ACC112 (cell line): Measurements from ENCODE around the gene NXPH4.

Experiments
- H2AFZ ChIP-seq: fragments of 200-600 bp; sonication (generic); one replicate; pipeline ENCODE4 v1.6.0; 2017; ENCODE audit warnings: antibody characterized with exemption, low read length; ENCODE audit not compliant: unreplicated experiment
- H3K27ac ChIP-seq: fragments of 200-600 bp; sonication (generic); 2 replicates; pipeline ENCODE4 v1.5.1; 2014; ENCODE audit warnings: low read depth, mild to moderate bottlenecking, antibody characterized with exemption, low read length, moderate library complexity
- H3K27me3 ChIP-seq: fragments of 200-600 bp; sonication (generic); 2 replicates; pipeline ENCODE4 v1.6.1; 2014; ENCODE audit warnings: mild to moderate bottlenecking, antibody characterized with exemption, low read length, moderate library complexity, mixed read lengths; ENCODE audit not compliant: insufficient read depth
- H3K36me3 ChIP-seq: fragments of 200-600 bp; sonication (generic); 2 replicates; pipeline ENCODE4 v1.6.1; 2016; ENCODE audit warnings: mild to moderate bottlenecking, antibody characterized with exemption, low read length, moderate library complexity, mixed read lengths; ENCODE audit not compliant: insufficient read depth
- H3K4me1 ChIP-seq: fragments of 200-600 bp; sonication (generic); one replicate; pipeline ENCODE4 v1.6.1; 2016; ENCODE audit warnings: low read length, mixed read lengths; ENCODE audit not compliant: insufficient read depth, unreplicated experiment, control insufficient read depth
- H3K4me3 ChIP-seq: fragments of 200-600 bp; sonication (generic); 2 replicates; pipeline ENCODE4 v1.5.1; 2014; ENCODE audit warnings: mild to moderate bottlenecking, low read depth, low read length
- H3K79me2 ChIP-seq: fragments of 200-600 bp; sonication (generic); one replicate; pipeline ENCODE4 v1.6.0; 2016; ENCODE audit warnings: low read length; ENCODE audit not compliant: control insufficient read depth, unreplicated experiment, insufficient read depth

The NXPH4 gene

GRCh38 chr12:57203201-57203600, 13.4 kb upstream of the NXPH4 start:
- Histone ChIP-seq H3K4me3 (no peak overlapping the region), H3K27ac (no peak overlapping the region), H3K79me2 (no peaks in the 10 kb centered on the region), H3K4me1 (no peaks in the 10 kb centered on the region), H2AFZ (no peak overlapping the region), H3K27me3 (no peaks in the 10 kb centered on the region), H3K36me3 (peaks cover 32% of the 10 kb centered on the region; the same call in 1 of the 2 replicates)

GRCh38 chr12:57203791-57204190, 12.8 kb upstream of the NXPH4 start:
- Histone ChIP-seq H3K36me3 (peaks cover 31% of the 10 kb centered on the region; the same call in 1 of the 2 replicates), H3K27ac (no peak overlapping the region), H3K79me2 (no peaks in the 10 kb centered on the region), H2AFZ (no peak overlapping the region), H3K4me3 (no peak overlapping the region), H3K4me1 (no peaks in the 10 kb centered on the region), H3K27me3 (no peaks in the 10 kb centered on the region)

- no peak overlapping the region for H2AFZ ChIP-seq
- H3K4me1 ChIP-seq = no peaks in the 10 kb centered on the region
- no peak overlapping the region for H3K27ac ChIP-seq
- no peaks in the 10 kb centered on the region for H3K27me3 ChIP-seq
- no peaks in the 10 kb centered on the region for H3K79me2 ChIP-seq
- peaks cover 25% of the 10 kb centered on the region; the same call in 1 of the 2 replicates for H3K36me3 ChIP-seq
- no peak overlapping the region for H3K4me3 ChIP-seq
Measured at GRCh38 chr12:57204454-57204853, 12.1 kb upstream of the NXPH4 start.

- no peaks in the 10 kb centered on the region for H3K79me2 ChIP-seq
- peaks cover 19% of the 10 kb centered on the region; the same call in 1 of the 2 replicates for H3K36me3 ChIP-seq
- H3K27ac ChIP-seq = no peak overlapping the region
- no peak overlapping the region for H2AFZ ChIP-seq
- H3K4me1 ChIP-seq = no peaks in the 10 kb centered on the region
- H3K27me3 ChIP-seq = no peaks in the 10 kb centered on the region
- no peak overlapping the region for H3K4me3 ChIP-seq
Measured at GRCh38 chr12:57205186-57205585, 11.4 kb upstream of the NXPH4 start.

GRCh38 chr12:57205931-57206330, 10.7 kb upstream of the NXPH4 start:
- Histone ChIP-seq H3K27ac (no peak overlapping the region), H2AFZ (no peak overlapping the region), H3K36me3 (peaks cover 19% of the 10 kb centered on the region; the same call in 1 of the 2 replicates), H3K27me3 (no peaks in the 10 kb centered on the region), H3K4me1 (no peaks in the 10 kb centered on the region), H3K79me2 (no peaks in the 10 kb centered on the region), H3K4me3 (no peak overlapping the region)

- H3K27me3 ChIP-seq = no peaks in the 10 kb centered on the region
- H3K27ac ChIP-seq = no peak overlapping the region
- peaks cover 5% of the 10 kb centered on the region for H3K4me1 ChIP-seq
- no peaks in the 10 kb centered on the region for H3K79me2 ChIP-seq
- no peak overlapping the region for H3K4me3 ChIP-seq
- peaks cover 8% of the 10 kb centered on the region; the same call in 1 of the 2 replicates for H3K36me3 ChIP-seq
- no peak overlapping the region for H2AFZ ChIP-seq
Measured at GRCh38 chr12:57207731-57208630, 8.6 kb upstream of the NXPH4 start.

- Histone ChIP-seq H3K27me3 (no peaks in the 10 kb centered on the region), H2AFZ (no peak overlapping the region), H3K36me3 (peaks cover 5% of the 10 kb centered on the region; the same call in 1 of the 2 replicates)
Measured at GRCh38 chr12:57208631-57209282, 7.8 kb upstream of the NXPH4 start.

GRCh38 chr12:57209916-57210315, 6.7 kb upstream of the NXPH4 start:
- H3K27me3 ChIP-seq = no peaks in the 10 kb centered on the region
- H3K79me2 ChIP-seq = no peaks in the 10 kb centered on the region
- no peak overlapping the region for H3K4me3 ChIP-seq
- peaks cover 11% of the 10 kb centered on the region for H3K4me1 ChIP-seq
- H2AFZ ChIP-seq = no peak overlapping the region
- H3K27ac ChIP-seq = no peak overlapping the region
- H3K36me3 ChIP-seq = no peaks in the 10 kb centered on the region

More at GRCh38 chr12:57208631-57209282, 7.8 kb upstream of the NXPH4 start:
- H3K4me1 ChIP-seq = peaks cover 10% of the 10 kb centered on the region
- no peak overlapping the region for H3K4me3 ChIP-seq
- no peaks in the 10 kb centered on the region for H3K79me2 ChIP-seq
- no peak overlapping the region for H3K27ac ChIP-seq

- no peaks in the 10 kb centered on the region for H3K27me3 ChIP-seq
Measured at GRCh38 chr12:57210461-57210860, 6.1 kb upstream of the NXPH4 start.

GRCh38 chr12:57210926-57211692, 5.5 kb upstream of the NXPH4 start:
- Histone ChIP-seq H3K27ac (no peak overlapping the region), H2AFZ (no peak overlapping the region), H3K4me3 (no peak overlapping the region), H3K27me3 (no peaks in the 10 kb centered on the region), H3K36me3 (no peaks in the 10 kb centered on the region), H3K4me1 (peaks cover 11% of the 10 kb centered on the region), H3K79me2 (no peaks in the 10 kb centered on the region)

More at GRCh38 chr12:57210461-57210860, 6.1 kb upstream of the NXPH4 start:
- H3K79me2 ChIP-seq = no peaks in the 10 kb centered on the region
- H3K4me3 ChIP-seq = no peak overlapping the region
- H3K27ac ChIP-seq = no peak overlapping the region
- no peaks in the 10 kb centered on the region for H3K36me3 ChIP-seq
- no peak overlapping the region for H2AFZ ChIP-seq
- H3K4me1 ChIP-seq = peaks cover 11% of the 10 kb centered on the region
